Mesothelial cell of epicardium (in vitro differentiated cells): ENCODE measurements around the gene MTHFD2. TPM values are rescaled to one million over a fixed set of nuclear protein-coding genes. Genes with fewer than 3 reads are reported as not detected.
"Not testable (repeated sequence)": the region's sequence is repeated elsewhere in the genome, so short reads cannot be mapped to it uniquely, and the experiment has no call there.

ENCODE experiments used
- DNase-seq, 2 experiments: peaks; one replicate each; pipeline ENCODE4 v3.0.0; 2021; ENCODE audit warnings: low spot score in 2 of 2; ENCODE audit not compliant: unreplicated experiment in 2 of 2
- H3K27ac Mint-ChIP-seq: 2 replicates; pipeline ENCODE4 v1.8.0; 2021; ENCODE audit warnings: mixed read lengths
- H3K27me3 Mint-ChIP-seq: 2 replicates; pipeline ENCODE4 v1.8.0; 2021; ENCODE audit warnings: low read depth, mixed read lengths
- H3K36me3 Mint-ChIP-seq: 2 replicates; pipeline ENCODE4 v1.8.0; 2021; ENCODE audit warnings: mixed read lengths
- H3K4me1 Mint-ChIP-seq: 2 replicates; pipeline ENCODE4 v1.8.0; 2021; ENCODE audit warnings: mixed read lengths
- H3K4me3 Mint-ChIP-seq: 2 replicates; pipeline ENCODE4 v1.8.0; 2021; ENCODE audit warnings: mild to moderate bottlenecking, moderate library complexity, mixed read lengths
- H3K9me3 Mint-ChIP-seq: 2 replicates; pipeline ENCODE4 v1.8.0; 2021; ENCODE audit warnings: mixed read lengths
- total RNA-seq: library from RNA; stranded (reverse); gene quantifications from 3 replicates; pipeline ENCODE4 v1.2.1, GENCODE V29; 2021
- TF ChIP-seq, protein P1 (sequence below): fragments of 200-600 bp; sonication (generic); IDR thresholded peaks from one replicate; pipeline ENCODE4 v1.5.0; 2021; ENCODE audit warnings: antibody characterized with exemption; ENCODE audit not compliant: unreplicated experiment

MTHFD2 gene
- total RNA-seq, 1 donor from 2014 or later = 39.1 TPM

DNA sequence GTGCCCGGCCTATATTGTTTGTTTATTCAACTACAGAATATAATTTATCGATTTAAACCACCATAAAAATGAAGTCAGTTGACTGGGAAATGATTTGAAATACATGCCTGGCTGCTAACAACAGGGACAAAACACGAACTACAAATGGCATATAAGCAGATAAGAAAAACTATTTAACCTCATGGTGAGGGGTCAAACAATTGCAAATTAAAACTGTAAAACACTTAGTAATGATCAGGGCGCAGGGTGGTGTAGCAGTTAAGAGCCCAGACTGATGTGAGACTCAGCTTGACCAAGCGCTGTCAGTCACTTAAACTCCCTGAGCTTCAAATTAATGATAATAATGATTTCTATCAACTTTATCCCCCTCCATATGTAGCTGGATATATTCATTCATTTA lies 6.7 kb downstream of the MTHFD2 start:
- peaks cover 6% of the 10 kb centered on the region for H3K4me1 Mint-ChIP-seq
- H3K36me3 Mint-ChIP-seq = peaks cover 14% of the 10 kb centered on the region
- H3K27me3 Mint-ChIP-seq = no peaks in the 10 kb centered on the region
- H3K9me3 Mint-ChIP-seq = no peaks in the 10 kb centered on the region
- DNase-seq = no peak
- no peak overlapping the region for H3K27ac Mint-ChIP-seq
- H3K4me3 Mint-ChIP-seq = no peak overlapping the region
- TF ChIP-seq, protein P1, sequence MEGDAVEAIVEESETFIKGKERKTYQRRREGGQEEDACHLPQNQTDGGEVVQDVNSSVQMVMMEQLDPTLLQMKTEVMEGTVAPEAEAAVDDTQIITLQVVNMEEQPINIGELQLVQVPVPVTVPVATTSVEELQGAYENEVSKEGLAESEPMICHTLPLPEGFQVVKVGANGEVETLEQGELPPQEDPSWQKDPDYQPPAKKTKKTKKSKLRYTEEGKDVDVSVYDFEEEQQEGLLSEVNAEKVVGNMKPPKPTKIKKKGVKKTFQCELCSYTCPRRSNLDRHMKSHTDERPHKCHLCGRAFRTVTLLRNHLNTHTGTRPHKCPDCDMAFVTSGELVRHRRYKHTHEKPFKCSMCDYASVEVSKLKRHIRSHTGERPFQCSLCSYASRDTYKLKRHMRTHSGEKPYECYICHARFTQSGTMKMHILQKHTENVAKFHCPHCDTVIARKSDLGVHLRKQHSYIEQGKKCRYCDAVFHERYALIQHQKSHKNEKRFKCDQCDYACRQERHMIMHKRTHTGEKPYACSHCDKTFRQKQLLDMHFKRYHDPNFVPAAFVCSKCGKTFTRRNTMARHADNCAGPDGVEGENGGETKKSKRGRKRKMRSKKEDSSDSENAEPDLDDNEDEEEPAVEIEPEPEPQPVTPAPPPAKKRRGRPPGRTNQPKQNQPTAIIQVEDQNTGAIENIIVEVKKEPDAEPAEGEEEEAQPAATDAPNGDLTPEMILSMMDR = no peak

DNA sequence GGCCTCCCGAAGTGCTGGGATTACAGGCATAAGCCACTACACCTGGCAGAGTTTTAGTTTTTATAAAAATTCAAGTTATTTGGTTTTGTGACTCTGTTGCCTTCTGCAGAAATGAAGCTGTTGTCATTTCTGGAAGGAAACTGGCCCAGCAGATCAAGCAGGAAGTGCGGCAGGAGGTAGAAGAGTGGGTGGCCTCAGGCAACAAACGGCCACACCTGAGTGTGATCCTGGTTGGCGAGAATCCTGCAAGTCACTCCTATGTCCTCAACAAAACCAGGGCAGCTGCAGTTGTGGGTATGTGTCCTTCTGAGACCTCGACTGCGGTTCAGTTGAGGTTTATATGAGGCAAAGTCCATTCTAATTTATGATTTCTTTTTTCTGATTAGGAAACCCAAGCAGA lies 7.2 kb downstream of the MTHFD2 start:
- H3K4me3 Mint-ChIP-seq = no peak overlapping the region
- TF ChIP-seq, protein P1 = no peak

DNA sequence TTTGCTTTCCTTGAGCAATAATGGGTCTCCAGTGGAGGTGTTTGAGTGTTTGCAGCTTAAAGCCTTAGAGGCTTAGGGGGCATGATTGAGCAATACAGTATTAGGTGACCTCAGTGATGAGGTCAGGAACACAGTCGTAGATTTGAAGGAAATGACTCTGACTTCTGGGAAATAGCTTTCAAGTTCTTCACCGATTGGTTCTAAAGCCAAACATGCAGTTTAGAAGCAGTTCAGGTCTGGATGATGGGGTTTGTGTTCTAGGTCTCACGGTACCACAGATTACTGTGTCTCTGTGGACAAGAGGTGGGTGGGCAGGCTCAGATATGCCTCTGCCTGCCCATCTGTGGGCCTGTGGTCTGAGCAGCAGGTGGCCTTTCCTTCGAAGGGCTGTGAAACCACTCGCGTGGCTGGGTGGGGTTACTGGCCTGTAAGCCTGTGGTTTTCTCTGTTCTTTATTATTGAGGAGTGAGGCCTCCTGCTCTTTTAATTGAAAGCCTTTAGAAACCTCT lies 7.8 kb downstream of the MTHFD2 start:
- no peak overlapping the region for H3K4me3 Mint-ChIP-seq
- H3K36me3 Mint-ChIP-seq = peaks cover 17% of the 10 kb centered on the region
- no peaks in the 10 kb centered on the region for H3K9me3 Mint-ChIP-seq
- no peaks in the 10 kb centered on the region for H3K27me3 Mint-ChIP-seq
- TF ChIP-seq, protein P1 = no peak
- no peak for DNase-seq
- peaks cover 3% of the 10 kb centered on the region for H3K4me1 Mint-ChIP-seq
- H3K27ac Mint-ChIP-seq = no peak overlapping the region

More for the DNA sequence above, 7.2 kb downstream of the MTHFD2 start:
- Mint-ChIP-seq H3K36me3 (peaks cover 14% of the 10 kb centered on the region), H3K4me1 (peaks cover 3% of the 10 kb centered on the region), H3K9me3 (no peaks in the 10 kb centered on the region), H3K27ac (no peak overlapping the region), H3K27me3 (no peaks in the 10 kb centered on the region)
- no peak for DNase-seq

DNA sequence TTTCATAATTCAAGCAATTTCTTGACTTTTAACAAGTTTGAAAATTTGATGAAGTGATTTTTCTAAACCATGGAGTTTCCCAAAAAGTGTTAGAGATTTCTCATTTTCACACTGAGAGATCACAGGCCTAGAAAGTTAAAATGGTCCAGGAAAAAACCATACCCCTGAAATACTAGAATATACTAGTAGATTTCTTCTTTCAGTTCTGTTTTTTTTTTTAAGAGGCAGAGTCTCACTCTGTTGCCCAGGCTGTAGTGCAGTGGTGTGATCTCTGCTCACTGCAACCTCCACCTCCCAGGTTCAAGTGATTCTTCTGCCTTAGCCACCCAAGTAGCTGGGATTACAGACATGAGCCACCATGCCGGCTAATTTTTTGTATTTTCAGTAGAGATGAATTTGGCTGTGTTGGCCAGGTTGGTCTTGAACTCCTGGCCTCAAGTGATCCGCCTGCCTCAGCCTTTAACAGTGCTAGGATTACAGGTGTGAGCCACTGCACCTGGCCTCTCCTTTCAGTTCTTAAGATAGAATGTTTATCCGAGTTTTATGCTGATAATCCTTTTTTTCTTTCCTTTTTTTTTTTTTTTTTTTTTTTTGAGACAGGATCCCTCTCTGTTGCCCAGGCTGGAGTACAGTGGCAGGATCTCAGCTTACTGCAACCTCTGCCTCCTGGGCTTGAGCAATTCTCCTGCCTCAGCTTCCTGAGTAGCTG lies 14.4 kb downstream of the MTHFD2 start:
- peaks cover 24% of the 10 kb centered on the region for H3K36me3 Mint-ChIP-seq
- no peak for DNase-seq
- H3K4me3 Mint-ChIP-seq = no peak overlapping the region

DNA sequence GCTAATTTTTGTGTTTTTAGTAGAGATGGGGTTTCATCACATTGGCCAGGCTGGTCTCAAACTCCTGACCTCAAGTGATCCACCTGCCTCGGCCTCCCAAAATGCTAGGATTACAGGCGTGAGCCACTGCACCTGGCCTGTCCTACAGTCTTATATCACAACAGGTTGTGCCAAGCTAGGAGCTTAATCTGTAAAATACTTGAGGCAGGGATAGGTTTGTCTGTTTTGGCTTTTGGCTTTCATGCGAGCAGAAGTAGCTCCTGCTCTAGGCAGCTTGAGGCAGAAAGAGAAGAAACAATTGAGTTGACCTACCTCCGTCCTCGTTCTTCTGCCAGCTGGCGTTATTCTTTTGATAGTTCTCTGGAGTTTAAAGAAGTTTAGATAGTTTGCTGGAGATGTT lies 17.4 kb downstream of the MTHFD2 start:
- not testable (repeated sequence) for H3K9me3 Mint-ChIP-seq, H3K4me1 Mint-ChIP-seq, H3K27me3 Mint-ChIP-seq, H3K27ac Mint-ChIP-seq, DNase-seq, H3K4me3 Mint-ChIP-seq
- H3K36me3 Mint-ChIP-seq = peaks cover 14% of the 10 kb centered on the region

More for the DNA sequence above, 14.4 kb downstream of the MTHFD2 start:
- Mint-ChIP-seq H3K9me3 (no peaks in the 10 kb centered on the region), H3K27ac (no peak overlapping the region), H3K27me3 (no peaks in the 10 kb centered on the region), H3K4me1 (peaks cover 3% of the 10 kb centered on the region)
- TF ChIP-seq, protein P1 = no peak

DNA sequence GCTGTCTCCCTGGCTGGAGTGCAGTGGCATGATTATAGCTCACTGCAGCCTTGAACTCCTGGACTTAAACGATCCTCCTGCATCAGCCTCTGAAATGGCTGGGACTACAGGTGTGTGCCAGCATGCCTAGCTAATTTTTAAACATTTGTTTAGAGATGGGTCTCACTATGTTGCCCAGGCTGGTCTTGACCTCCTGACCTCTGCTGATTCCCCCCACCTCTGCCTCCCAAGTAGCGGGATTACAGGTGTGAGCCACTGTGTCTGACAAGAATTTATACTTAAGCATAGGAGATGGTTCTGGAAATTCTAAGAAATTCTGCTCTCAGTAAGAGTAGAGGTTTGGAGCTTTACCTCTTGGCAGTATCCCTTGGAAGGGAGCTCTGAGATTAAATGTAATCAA lies 18.2 kb downstream of the MTHFD2 start:
- H3K27me3 Mint-ChIP-seq = no peaks in the 10 kb centered on the region
- H3K9me3 Mint-ChIP-seq = no peaks in the 10 kb centered on the region
- H3K36me3 Mint-ChIP-seq = peaks cover 9% of the 10 kb centered on the region
- no peaks in the 10 kb centered on the region for H3K4me1 Mint-ChIP-seq
- TF ChIP-seq, protein P1 = no peak
- H3K27ac Mint-ChIP-seq = no peak overlapping the region
- no peak overlapping the region for H3K4me3 Mint-ChIP-seq
- DNase-seq = no peak
